ENCODE measurements around the gene RAD51B. TPM values are rescaled to one million over a fixed set of nuclear protein-coding genes. Genes with fewer than 3 reads are reported as not detected.

The RAD51B gene
- total and polyA plus RNA-seq, 8 donors, result 1.8 to 30.7 (median 15.3) TPM

DNA sequence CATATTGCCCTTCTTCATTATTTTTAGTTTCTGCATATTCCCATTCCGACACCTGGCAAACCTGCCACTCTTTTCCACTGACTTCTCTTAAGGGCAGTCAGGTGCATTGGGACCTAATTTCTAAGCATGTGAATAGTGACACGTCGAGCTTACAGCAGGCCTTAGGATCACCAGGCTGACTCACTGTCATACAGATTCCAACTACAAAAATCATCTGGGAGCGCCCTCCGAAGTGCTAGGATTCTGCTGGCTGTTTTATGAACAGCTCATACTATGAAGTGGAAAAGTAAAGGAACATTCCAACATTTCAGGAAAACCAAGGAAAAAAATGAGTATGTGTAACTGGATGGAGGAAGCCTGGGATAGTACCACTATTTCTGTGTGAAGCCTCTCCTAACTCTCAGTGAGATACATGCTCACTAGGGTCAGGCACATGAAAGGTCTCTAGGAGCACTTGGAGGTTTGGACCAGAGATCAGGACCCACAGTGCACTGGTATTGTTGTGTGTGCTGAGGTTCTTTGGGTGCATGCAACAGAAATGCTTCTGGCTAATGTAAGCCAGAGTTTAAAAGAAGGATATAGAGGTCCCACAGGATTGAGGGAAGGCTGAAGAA lies 715.9 kb downstream of the RAD51B start:
- Histone ChIP-seq H3K27me3 (no peaks in the 10 kb centered on the region), H3K4me3 (no peak overlapping the region), H3K36me3 (no peaks in the 10 kb centered on the region), H3K9me3 (peaks cover 0 to 13% (median 3%) of the 10 kb centered on the region in 4 donors), H3K4me1 (peaks cover 0 to 8% (median 0%) of the 10 kb centered on the region in 4 donors), H3K27ac (peak overlapping the region in 1 of 5 donors; percentile 13)
- DNase-seq, result no peak
- no peak for TF ChIP-seq POLR2A (IDR thresholded peaks at IDR 0.05)
- intact Hi-C loops (cut with DNase I; ENCODE audit: low total_unique reads), result no loop called here
- 83 to 90% (median 89%) methylated on average over 5 of the region's 5 CpGs for WGBS, 5 donors

DNA sequence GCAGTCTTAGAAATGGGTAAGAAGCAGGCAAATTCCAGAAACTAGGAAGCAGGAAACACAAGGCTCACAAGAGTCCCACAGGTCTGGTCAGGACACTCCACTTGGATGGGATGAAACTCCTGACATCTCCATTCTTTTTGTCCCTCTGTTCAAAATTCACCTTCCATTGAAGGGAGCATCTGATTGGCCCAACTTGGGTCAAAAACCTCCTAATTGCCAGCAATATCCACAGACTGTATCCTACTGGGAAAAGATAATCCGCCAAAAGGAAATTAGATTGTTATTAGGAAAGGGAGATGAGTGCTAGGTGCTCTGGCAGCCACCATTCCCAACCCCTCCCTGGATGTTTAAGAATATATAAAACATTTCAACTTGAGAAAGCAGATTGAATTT lies 716.4 kb downstream of the RAD51B start:
- Histone ChIP-seq H3K36me3 (no peaks in the 10 kb centered on the region), H3K27me3 (no peaks in the 10 kb centered on the region), H3K9me3 (peaks cover 0 to 8% (median 3%) of the 10 kb centered on the region in 4 donors), H3K27ac (peak overlapping the region in 1 of 5 donors; percentile 13), H3K4me1 (peaks cover 0 to 10% (median 3%) of the 10 kb centered on the region in 4 donors), H3K4me3 (no peak overlapping the region)
- DNase-seq, result no peak
- TF ChIP-seq POLR2AphosphoS5 (IDR thresholded peaks at IDR 0.05) (no peak), EP300 (IDR thresholded peaks at IDR 0.05) (no peak), POLR2A (IDR thresholded peaks at IDR 0.05) (no peak)
- TF ChIP-seq, protein P1, sequence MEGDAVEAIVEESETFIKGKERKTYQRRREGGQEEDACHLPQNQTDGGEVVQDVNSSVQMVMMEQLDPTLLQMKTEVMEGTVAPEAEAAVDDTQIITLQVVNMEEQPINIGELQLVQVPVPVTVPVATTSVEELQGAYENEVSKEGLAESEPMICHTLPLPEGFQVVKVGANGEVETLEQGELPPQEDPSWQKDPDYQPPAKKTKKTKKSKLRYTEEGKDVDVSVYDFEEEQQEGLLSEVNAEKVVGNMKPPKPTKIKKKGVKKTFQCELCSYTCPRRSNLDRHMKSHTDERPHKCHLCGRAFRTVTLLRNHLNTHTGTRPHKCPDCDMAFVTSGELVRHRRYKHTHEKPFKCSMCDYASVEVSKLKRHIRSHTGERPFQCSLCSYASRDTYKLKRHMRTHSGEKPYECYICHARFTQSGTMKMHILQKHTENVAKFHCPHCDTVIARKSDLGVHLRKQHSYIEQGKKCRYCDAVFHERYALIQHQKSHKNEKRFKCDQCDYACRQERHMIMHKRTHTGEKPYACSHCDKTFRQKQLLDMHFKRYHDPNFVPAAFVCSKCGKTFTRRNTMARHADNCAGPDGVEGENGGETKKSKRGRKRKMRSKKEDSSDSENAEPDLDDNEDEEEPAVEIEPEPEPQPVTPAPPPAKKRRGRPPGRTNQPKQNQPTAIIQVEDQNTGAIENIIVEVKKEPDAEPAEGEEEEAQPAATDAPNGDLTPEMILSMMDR (IDR thresholded peaks at IDR 0.05), result no peak
- WGBS, 5 donors, result 97 to 100% (median 100%) methylated on average over 1 of the region's 1 CpG
- intact Hi-C loops (cut with DNase I; ENCODE audit: low total_unique reads), result no loop called here

DNA sequence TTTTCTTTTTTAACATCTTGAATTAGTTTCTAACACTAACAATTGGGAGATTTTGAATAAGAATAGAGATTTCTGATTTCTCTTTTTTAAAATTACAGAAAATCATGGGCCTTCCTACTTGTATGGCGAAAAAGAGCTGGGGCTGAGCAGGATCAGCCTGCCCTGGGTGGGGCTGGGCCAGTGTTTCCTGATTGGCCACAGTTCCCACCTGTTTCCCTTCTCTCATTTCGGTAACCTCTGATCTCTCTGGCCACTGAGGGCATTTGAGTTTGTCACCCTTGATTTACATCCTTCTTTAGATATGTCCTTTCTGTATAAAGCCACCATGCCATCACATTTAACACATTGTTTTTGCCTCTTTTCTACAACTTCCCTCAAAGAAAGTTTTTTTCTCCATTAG lies 719.1 kb downstream of the RAD51B start:
- no peaks in the 10 kb centered on the region for H3K27me3 ChIP-seq
- 88 to 99% (median 91%) methylated on average over 2 of the region's 2 CpGs for WGBS, 5 donors
- intact Hi-C loops (cut with DNase I; ENCODE audit: low total_unique reads), result no loop called here
- no peaks in the 10 kb centered on the region for H3K9me3 ChIP-seq
- H3K4me1 ChIP-seq, result peaks cover 1 to 20% (median 11%) of the 10 kb centered on the region in 4 donors
- no peak for DNase-seq
- H3K4me3 ChIP-seq, result no peak overlapping the region
- no peaks in the 10 kb centered on the region for H3K36me3 ChIP-seq
- TF ChIP-seq POLR2A (IDR thresholded peaks at IDR 0.05) (no peak), EP300 (IDR thresholded peaks at IDR 0.05) (no peak), POLR2AphosphoS5 (IDR thresholded peaks at IDR 0.05) (no peak)
- TF ChIP-seq, protein P1 (IDR thresholded peaks at IDR 0.05), result no peak
- H3K27ac ChIP-seq, result peak overlapping the region in 1 of 5 donors; percentile 40

DNA sequence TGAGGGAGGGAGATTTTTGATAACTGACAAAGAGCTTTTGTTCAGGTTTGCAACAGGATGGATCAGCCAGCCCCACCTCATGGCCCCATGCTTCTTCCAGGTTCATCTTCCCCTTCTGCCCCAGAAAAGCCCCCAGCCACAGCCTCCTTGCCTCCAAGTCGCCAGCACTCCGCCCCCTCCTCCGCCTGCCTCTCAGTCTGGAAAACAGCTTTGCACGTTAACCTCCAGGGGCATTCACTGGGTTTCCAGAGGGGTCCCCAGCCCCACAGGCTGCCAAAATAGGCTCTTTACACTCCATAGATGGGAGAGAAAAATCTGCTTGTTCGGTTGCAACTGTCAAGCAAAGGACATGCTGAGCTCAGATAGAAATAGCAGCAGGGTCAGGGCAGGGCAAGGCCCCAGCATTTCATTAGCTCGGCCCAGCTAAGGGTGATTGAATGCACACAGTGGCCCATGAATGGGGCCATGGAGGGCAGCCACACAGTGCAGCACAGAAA lies 719.7 kb downstream of the RAD51B start:
- peaks cover 7 to 26% (median 14%) of the 10 kb centered on the region in 4 donors for H3K4me1 ChIP-seq
- WGBS, 5 donors, result 73 to 89% (median 84%) methylated on average over 6 of the region's 6 CpGs
- TF ChIP-seq POLR2AphosphoS5 (IDR thresholded peaks at IDR 0.05) (no peak), EP300 (IDR thresholded peaks at IDR 0.05) (no peak), POLR2A (IDR thresholded peaks at IDR 0.05) (no peak)
- TF ChIP-seq, protein P1 (IDR thresholded peaks at IDR 0.05), result no peak
- H3K36me3 ChIP-seq, result no peaks in the 10 kb centered on the region
- H3K4me3 ChIP-seq, result no peak overlapping the region
- intact Hi-C loops (cut with DNase I; ENCODE audit: low total_unique reads), result no loop called here
- no peaks in the 10 kb centered on the region for H3K27me3 ChIP-seq
- peak overlapping the region in 3 of 5 donors; percentile 14 to 40 (median 37) for H3K27ac ChIP-seq
- DNase-seq, result peak in 1 of 2 donors; percentile 63
- H3K9me3 ChIP-seq, result no peaks in the 10 kb centered on the region

DNA sequence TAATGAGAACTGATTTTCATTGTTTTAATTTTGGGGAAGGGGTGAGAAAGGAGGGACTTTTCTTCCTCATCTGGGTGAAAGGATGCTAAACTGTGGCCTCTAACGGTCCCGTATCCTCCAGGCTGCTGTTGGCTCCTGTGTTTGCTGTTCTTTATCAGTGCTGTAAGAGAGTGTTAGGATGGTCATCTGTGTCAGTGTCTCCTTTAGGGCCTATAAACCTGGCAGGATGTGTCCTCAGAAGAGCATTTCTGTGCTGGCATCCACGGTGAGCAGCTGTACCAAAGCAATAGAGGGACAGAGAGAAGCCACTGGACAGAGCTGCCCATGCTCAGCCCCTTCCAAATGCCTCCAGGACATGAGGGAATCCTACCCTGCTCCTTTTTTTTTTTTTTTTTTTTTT lies 720.2 kb downstream of the RAD51B start:
- WGBS, 5 donors, result 82 to 95% (median 93%) methylated on average over 3 of the region's 3 CpGs
- peak overlapping the region in 3 of 5 donors; percentile 14 to 40 (median 37) for H3K27ac ChIP-seq
- TF ChIP-seq POLR2AphosphoS5 (IDR thresholded peaks at IDR 0.05) (no peak), POLR2A (IDR thresholded peaks at IDR 0.05) (no peak), EP300 (IDR thresholded peaks at IDR 0.05) (no peak)
- TF ChIP-seq, protein P1 (IDR thresholded peaks at IDR 0.05), result no peak
- H3K9me3 ChIP-seq, result no peaks in the 10 kb centered on the region
- H3K4me1 ChIP-seq, result peaks cover 12 to 31% (median 18%) of the 10 kb centered on the region in 4 donors
- no peak for DNase-seq
- no peaks in the 10 kb centered on the region for H3K27me3 ChIP-seq
- intact Hi-C loops (cut with DNase I; ENCODE audit: low total_unique reads), result no loop called here
- H3K4me3 ChIP-seq, result no peak overlapping the region
- no peaks in the 10 kb centered on the region for H3K36me3 ChIP-seq
